ENCODE data around the gene FICD. TPM values are rescaled to one million over a fixed set of nuclear protein-coding genes. Genes with fewer than 3 reads are reported as not detected.

The FICD gene
- total and polyA plus RNA-seq, 2 donors (not counting 1 experiment from before 2014, with no cell fraction given): 1.2 to 9.1 TPM

DNA sequence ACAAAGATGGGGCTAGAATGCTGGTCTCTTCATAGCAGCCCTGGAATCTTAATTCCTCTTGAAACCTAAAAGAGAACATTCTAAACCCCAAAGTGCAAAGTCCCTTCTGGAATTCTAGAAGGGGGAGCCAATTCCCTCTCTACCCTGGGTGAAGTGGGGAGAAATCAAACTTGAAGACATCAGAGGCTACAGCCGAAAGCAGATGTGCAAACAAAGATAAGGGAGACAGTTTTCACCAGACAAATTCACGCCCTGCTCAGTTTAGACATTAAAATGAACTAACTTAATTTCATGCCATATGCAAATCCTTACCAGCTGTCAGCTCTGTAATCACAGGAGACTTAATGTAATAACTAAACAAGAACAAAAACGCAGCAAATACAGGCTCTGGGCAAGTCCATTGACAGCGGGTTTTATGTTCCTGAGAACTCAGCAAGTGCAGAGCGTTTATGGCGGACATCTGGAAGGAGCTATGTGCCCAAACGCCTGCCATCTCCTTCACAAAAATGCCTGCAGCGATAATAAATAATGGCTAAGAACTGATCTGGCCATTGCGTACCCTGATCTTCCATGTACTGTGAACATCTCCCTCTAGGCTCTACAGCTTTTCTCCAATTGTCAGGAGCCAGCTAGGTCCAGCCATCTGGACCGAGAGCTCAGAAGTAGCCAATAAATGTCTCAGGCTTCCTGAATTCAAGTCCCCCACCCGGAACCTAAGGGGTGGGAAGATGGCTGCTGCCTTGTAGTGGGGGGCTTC, 19.1 kb upstream of the FICD start:
- no peak overlapping the region for H3K4me2 ChIP-seq (replicated peaks; ENCODE audit: low read depth, low read length, poor library complexity, severe bottlenecking)
- WGBS (ENCODE audit: insufficient coverage): 82% methylated on average over 8 of the region's 11 CpGs
- H3K4me3 Mint-ChIP-seq: no peak overlapping the region
- H3K36me3 ChIP-seq (replicated peaks in 1 of 2; ENCODE audit: control extremely low read depth in 1 of 2, control insufficient read depth in 1 of 2, extremely low read depth in 1 of 2, insufficient read depth in 2 of 2, low read length in 1 of 2): no peaks in the 10 kb centered on the region
- no peaks in the 10 kb centered on the region for H3K4me1 Mint-ChIP-seq
- H3K27me3 Mint-ChIP-seq: peaks cover 60% of the 10 kb centered on the region
- ATAC-seq (ENCODE audit: low read depth) (no peak), DNase-seq (no peak)
- no peak for TF ChIP-seq EZH2 (IDR thresholded peaks at IDR 0.05; ENCODE audit: borderline replicate concordance, insufficient read depth, low read depth, low read length, poor library complexity, severe bottlenecking)
- TF ChIP-seq, protein P1, sequence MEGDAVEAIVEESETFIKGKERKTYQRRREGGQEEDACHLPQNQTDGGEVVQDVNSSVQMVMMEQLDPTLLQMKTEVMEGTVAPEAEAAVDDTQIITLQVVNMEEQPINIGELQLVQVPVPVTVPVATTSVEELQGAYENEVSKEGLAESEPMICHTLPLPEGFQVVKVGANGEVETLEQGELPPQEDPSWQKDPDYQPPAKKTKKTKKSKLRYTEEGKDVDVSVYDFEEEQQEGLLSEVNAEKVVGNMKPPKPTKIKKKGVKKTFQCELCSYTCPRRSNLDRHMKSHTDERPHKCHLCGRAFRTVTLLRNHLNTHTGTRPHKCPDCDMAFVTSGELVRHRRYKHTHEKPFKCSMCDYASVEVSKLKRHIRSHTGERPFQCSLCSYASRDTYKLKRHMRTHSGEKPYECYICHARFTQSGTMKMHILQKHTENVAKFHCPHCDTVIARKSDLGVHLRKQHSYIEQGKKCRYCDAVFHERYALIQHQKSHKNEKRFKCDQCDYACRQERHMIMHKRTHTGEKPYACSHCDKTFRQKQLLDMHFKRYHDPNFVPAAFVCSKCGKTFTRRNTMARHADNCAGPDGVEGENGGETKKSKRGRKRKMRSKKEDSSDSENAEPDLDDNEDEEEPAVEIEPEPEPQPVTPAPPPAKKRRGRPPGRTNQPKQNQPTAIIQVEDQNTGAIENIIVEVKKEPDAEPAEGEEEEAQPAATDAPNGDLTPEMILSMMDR (IDR thresholded peaks at IDR 0.05): no peak
- no peaks in the 10 kb centered on the region for H4K20me1 ChIP-seq (ENCODE audit: control insufficient read depth, insufficient read depth, low read length, poor library complexity, severe bottlenecking)
- H3K27ac Mint-ChIP-seq: no peak overlapping the region
- no peaks in the 10 kb centered on the region for H3K9me3 Mint-ChIP-seq (ENCODE audit: insufficient read depth)
- H3K9me3 ChIP-seq (ENCODE audit: control extremely low read depth in 1 of 3, control insufficient read depth in 2 of 3, insufficient read depth in 1 of 3, low read length in 2 of 3): peaks cover 0 to 7% (median 0%) of the 10 kb centered on the region in 3 donors
- no peaks in the 10 kb centered on the region for H3K79me2 ChIP-seq (ENCODE audit: control insufficient read depth, insufficient read depth, low read length)
- H3K27me3 ChIP-seq (replicated peaks in 1 of 4; ENCODE audit: control extremely low read depth in 1 of 4, control insufficient read depth in 3 of 4, insufficient read depth in 4 of 4, low read length in 3 of 4): peaks cover 0 to 17% (median 6%) of the 10 kb centered on the region in 4 experiments
- H2AFZ ChIP-seq (ENCODE audit: insufficient read depth, low read depth, low read length, poor library complexity, severe bottlenecking): no peak overlapping the region
- H3K9ac ChIP-seq (ENCODE audit: low read length): no peak overlapping the region
- H3K4me1 ChIP-seq (ENCODE audit: control insufficient read depth in 2 of 2, insufficient read depth in 2 of 2, low read length in 2 of 2): no peaks in the 10 kb centered on the region
- CTCF ChIA-PET: no interaction called here
- no peak overlapping the region for H3K4me3 ChIP-seq (ENCODE audit: control extremely low read depth in 1 of 5, extremely low read depth in 1 of 5, insufficient read depth in 1 of 5, low read depth in 2 of 5, low read length in 4 of 5)
- H3K27ac ChIP-seq (ENCODE audit: low read length in 2 of 2): no peak overlapping the region
- intact Hi-C loops (cut with micrococcal nuclease): no loop called here
- POLR2A ChIA-PET: no interaction called here

DNA sequence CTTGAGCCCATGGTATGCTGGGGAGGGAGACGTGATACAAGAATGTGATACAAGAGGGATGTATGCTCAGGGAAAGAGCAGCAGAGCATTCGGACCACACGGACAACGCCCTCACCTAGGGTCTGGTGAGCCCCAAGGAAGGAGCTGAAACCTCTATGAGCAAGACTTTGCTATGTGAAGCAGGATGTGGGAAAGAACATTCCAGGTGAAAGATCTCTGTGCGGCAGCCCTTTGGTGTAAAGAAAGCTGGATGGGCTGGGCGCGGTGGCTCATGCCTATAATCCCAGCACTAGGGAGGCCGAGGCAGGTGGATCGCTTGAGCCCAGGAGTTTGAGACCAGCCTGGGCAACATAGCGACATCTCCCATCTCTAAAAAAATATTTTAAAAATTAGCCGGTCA, 16.9 kb upstream of the FICD start:
- no peak overlapping the region for H3K27ac Mint-ChIP-seq
- Histone ChIP-seq H3K27me3 (replicated peaks in 1 of 4; ENCODE audit: control extremely low read depth in 1 of 4, control insufficient read depth in 3 of 4, insufficient read depth in 4 of 4, low read length in 3 of 4) (peaks cover 0 to 21% (median 6%) of the 10 kb centered on the region in 4 experiments), H4K20me1 (ENCODE audit: control insufficient read depth, insufficient read depth, low read length, poor library complexity, severe bottlenecking) (no peaks in the 10 kb centered on the region), H3K36me3 (replicated peaks in 1 of 2; ENCODE audit: control extremely low read depth in 1 of 2, control insufficient read depth in 1 of 2, extremely low read depth in 1 of 2, insufficient read depth in 2 of 2, low read length in 1 of 2) (no peaks in the 10 kb centered on the region), H3K27ac (ENCODE audit: low read length in 2 of 2) (no peak overlapping the region), H3K79me2 (ENCODE audit: control insufficient read depth, insufficient read depth, low read length) (no peaks in the 10 kb centered on the region), H2AFZ (ENCODE audit: insufficient read depth, low read depth, low read length, poor library complexity, severe bottlenecking) (no peak overlapping the region), H3K4me1 (ENCODE audit: control insufficient read depth in 2 of 2, insufficient read depth in 2 of 2, low read length in 2 of 2) (no peaks in the 10 kb centered on the region), H3K9me3 (ENCODE audit: control extremely low read depth in 1 of 3, control insufficient read depth in 2 of 3, insufficient read depth in 1 of 3, low read length in 2 of 3) (peaks cover 0 to 17% (median 9%) of the 10 kb centered on the region in 3 donors), H3K4me2 (replicated peaks; ENCODE audit: low read depth, low read length, poor library complexity, severe bottlenecking) (no peak overlapping the region), H3K4me3 (ENCODE audit: control extremely low read depth in 1 of 5, extremely low read depth in 1 of 5, insufficient read depth in 1 of 5, low read depth in 2 of 5, low read length in 4 of 5) (no peak overlapping the region), H3K9ac (ENCODE audit: low read length) (no peak overlapping the region)
- intact Hi-C loops (cut with micrococcal nuclease): no loop called here
- TF ChIP-seq, protein P1 (IDR thresholded peaks at IDR 0.05): no peak
- TF ChIP-seq EZH2 (IDR thresholded peaks at IDR 0.05; ENCODE audit: borderline replicate concordance, insufficient read depth, low read depth, low read length, poor library complexity, severe bottlenecking): no peak
- H3K4me1 Mint-ChIP-seq: no peaks in the 10 kb centered on the region
- no peak for ATAC-seq (ENCODE audit: low read depth)
- POLR2A ChIA-PET: no interaction called here
- peaks cover 4% of the 10 kb centered on the region for H3K9me3 Mint-ChIP-seq (ENCODE audit: insufficient read depth)
- no peak overlapping the region for H3K4me3 Mint-ChIP-seq
- 72% methylated on average over 6 of the region's 11 CpGs for WGBS (ENCODE audit: insufficient coverage)
- CTCF ChIA-PET: no interaction called here
- peaks cover 50% of the 10 kb centered on the region for H3K27me3 Mint-ChIP-seq
- no peak for DNase-seq
